ENCODE results near the gene LIMS2.

DNA sequence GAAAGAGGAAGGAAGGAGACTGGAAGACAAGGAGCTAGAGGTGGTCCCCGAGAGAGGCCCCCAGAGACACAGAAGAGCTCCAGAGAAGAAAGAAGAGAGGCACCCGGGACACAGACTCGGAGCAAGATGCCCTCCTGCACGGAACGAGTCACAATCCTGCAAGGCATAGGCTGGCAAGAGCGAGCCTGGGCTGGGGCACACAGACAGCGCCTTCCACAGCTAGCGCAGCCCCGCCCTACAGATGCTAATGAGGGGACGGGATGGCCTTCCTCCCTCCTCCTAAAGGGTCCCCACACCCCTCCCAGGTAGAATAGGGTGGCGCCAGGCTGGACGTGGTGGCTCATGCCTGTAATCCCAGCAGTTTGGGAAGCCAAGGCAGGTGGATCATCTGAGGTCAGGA is 49.2 kb downstream of the LIMS2 start:
- no peak for TF ChIP-seq EZH2 (IDR thresholded peaks at IDR 0.05; ENCODE audit: low read length)
- TF ChIP-seq, protein P1, sequence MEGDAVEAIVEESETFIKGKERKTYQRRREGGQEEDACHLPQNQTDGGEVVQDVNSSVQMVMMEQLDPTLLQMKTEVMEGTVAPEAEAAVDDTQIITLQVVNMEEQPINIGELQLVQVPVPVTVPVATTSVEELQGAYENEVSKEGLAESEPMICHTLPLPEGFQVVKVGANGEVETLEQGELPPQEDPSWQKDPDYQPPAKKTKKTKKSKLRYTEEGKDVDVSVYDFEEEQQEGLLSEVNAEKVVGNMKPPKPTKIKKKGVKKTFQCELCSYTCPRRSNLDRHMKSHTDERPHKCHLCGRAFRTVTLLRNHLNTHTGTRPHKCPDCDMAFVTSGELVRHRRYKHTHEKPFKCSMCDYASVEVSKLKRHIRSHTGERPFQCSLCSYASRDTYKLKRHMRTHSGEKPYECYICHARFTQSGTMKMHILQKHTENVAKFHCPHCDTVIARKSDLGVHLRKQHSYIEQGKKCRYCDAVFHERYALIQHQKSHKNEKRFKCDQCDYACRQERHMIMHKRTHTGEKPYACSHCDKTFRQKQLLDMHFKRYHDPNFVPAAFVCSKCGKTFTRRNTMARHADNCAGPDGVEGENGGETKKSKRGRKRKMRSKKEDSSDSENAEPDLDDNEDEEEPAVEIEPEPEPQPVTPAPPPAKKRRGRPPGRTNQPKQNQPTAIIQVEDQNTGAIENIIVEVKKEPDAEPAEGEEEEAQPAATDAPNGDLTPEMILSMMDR (optimal IDR thresholded peaks at IDR 0.05 in 1 of 3, IDR thresholded peaks at IDR 0.05 in 1 of 3, conservative IDR thresholded peaks at IDR 0.05 in 1 of 3; ENCODE audit: extremely low read depth in 1 of 3, insufficient read depth in 2 of 3, low read length in 3 of 3) = no peak
